Caco-2 (cell line): ENCODE results near the gene CEP72. TPM values are rescaled to one million over a fixed set of nuclear protein-coding genes. Genes with fewer than 3 reads are reported as not detected.

Experiments used
- BruUV-seq: library from RNA; stranded (reverse); fragments of 400-500 nt; replicated peaks from 2 replicates; lab custom pipeline; 2021; lab: Mats Ljungman, UMichigan
- CTCF ChIA-PET: fragments of 300-600 bp; sonication (Branson Sonifier 250); formaldehyde crosslinking; loops from one replicate; lab custom pipeline; 2022; ENCODE audit warnings: antibody characterized with exemption; lab: Charles Lee
- POLR2A ChIA-PET: fragments of 300-600 bp; sonication (Branson Sonifier 250); formaldehyde crosslinking; loops from one replicate; lab custom pipeline; 2022; ENCODE audit warnings: antibody characterized with exemption; lab: Charles Lee
- DNase-seq, 2 experiments: peaks; one replicate each; pipeline versions ENCODE4 v3.0.0 to v3.0.0-alpha.2; 2020 to 2022
- H3K27me3 ChIP-seq: replicated peaks from 2 replicates; pipeline ENCODE4 v1.6.0; 2011; ENCODE audit warnings: low read length; ENCODE audit not compliant: control insufficient read depth, insufficient read depth
- H3K36me3 ChIP-seq: 2 replicates; pipeline ENCODE4 v1.5.1; 2011; ENCODE audit warnings: low read length; ENCODE audit not compliant: control insufficient read depth, insufficient read depth
- H3K4me1 ChIP-seq: fragments of 250-450 bp; sonication (Bioruptor Pico); 2 replicates; pipeline ENCODE4 v1.5.1; 2020; ENCODE audit warnings: mild to moderate bottlenecking
- H3K4me3 ChIP-seq: 2 replicates; pipeline ENCODE4 v1.5.1; 2011; ENCODE audit warnings: low read depth, mild to moderate bottlenecking, control low read depth, low read length
- H3K9me3 ChIP-seq: fragments of 250-450 bp; sonication (Bioruptor Pico); 2 replicates; pipeline ENCODE4 v1.5.1; 2020; ENCODE audit warnings: mild to moderate bottlenecking, moderate library complexity
- H3K27ac Mint-ChIP-seq: one replicate; pipeline ENCODE4 v1.8.0; 2022; ENCODE audit warnings: mixed read lengths; ENCODE audit not compliant: unreplicated experiment
- H3K27me3 Mint-ChIP-seq: one replicate; pipeline ENCODE4 v1.8.0; 2022; ENCODE audit warnings: mixed read lengths; ENCODE audit not compliant: insufficient read depth, unreplicated experiment
- H3K36me3 Mint-ChIP-seq: one replicate; pipeline ENCODE4 v1.8.0; 2022; ENCODE audit warnings: mild to moderate bottlenecking, mixed read lengths; ENCODE audit not compliant: insufficient read depth, unreplicated experiment
- H3K4me1 Mint-ChIP-seq: one replicate; pipeline ENCODE4 v1.8.0; 2022; ENCODE audit warnings: low read depth, mixed read lengths; ENCODE audit not compliant: unreplicated experiment
- H3K4me3 Mint-ChIP-seq: one replicate; pipeline ENCODE4 v1.8.0; 2022; ENCODE audit warnings: mild to moderate bottlenecking, moderate library complexity, mixed read lengths; ENCODE audit not compliant: unreplicated experiment
- H3K9me3 Mint-ChIP-seq: one replicate; pipeline ENCODE4 v1.8.0; 2022; ENCODE audit warnings: mixed read lengths; ENCODE audit not compliant: unreplicated experiment
- intact Hi-C: fragments of 100-400 bp; cut with micrococcal nuclease; formaldehyde crosslinking; loops from one replicate; pipeline ENCODE4 v1.10.0; 2022; ENCODE audit not compliant: unreplicated experiment
- total RNA-seq: library from RNA; stranded (reverse); gene quantifications from 2 replicates; pipeline ENCODE4 v1.2.3, GENCODE V29; 2022
- TF ChIP-seq, protein P1 (sequence below), 2 experiments: fragments of 200-600 bp in 1 of 2; IDR thresholded peaks; 1 replicate in 1 of 2; 2 replicates in 1 of 2; pipeline versions ENCODE4 v1.5.1 to v1.8.0; 2011 to 2022; ENCODE audit warnings: antibody characterized with exemption in 1 of 2, control low read depth in 1 of 2, inconsistent platforms in 1 of 2, low read depth in 1 of 2, low read length in 1 of 2, mild to moderate bottlenecking in 1 of 2, moderate library complexity in 1 of 2; ENCODE audit not compliant: insufficient read depth in 1 of 2, severe bottlenecking in 1 of 2, unreplicated experiment in 1 of 2

The CEP72 gene
- total RNA-seq, 1 experiment from 2014 or later: 36.6 TPM

DNA sequence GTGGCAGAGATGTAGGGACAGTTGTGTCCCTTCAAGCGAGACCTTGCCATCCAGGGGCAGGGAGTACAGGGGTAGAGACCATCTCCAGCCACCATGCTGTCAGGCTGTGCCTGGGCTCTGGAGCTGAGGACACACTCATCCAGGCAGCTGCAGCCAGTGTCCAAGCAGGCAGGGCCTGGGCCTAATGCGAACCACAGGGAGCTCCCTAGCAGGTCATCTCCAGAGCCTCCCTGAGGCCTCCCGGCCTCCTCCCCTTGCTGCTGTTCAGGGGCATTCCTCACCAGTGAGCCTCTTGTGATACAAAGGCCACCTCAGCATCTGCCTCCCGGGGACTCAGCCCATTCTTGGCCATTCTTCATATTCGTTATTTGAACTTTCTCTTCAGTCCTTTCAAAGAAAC is 46.0 kb downstream of the CEP72 start:
- intact Hi-C loops: no loop called here
- H3K36me3 ChIP-seq: peaks cover 12% of the 10 kb centered on the region
- H3K27me3 ChIP-seq: no peaks in the 10 kb centered on the region
- TF ChIP-seq, protein P1, sequence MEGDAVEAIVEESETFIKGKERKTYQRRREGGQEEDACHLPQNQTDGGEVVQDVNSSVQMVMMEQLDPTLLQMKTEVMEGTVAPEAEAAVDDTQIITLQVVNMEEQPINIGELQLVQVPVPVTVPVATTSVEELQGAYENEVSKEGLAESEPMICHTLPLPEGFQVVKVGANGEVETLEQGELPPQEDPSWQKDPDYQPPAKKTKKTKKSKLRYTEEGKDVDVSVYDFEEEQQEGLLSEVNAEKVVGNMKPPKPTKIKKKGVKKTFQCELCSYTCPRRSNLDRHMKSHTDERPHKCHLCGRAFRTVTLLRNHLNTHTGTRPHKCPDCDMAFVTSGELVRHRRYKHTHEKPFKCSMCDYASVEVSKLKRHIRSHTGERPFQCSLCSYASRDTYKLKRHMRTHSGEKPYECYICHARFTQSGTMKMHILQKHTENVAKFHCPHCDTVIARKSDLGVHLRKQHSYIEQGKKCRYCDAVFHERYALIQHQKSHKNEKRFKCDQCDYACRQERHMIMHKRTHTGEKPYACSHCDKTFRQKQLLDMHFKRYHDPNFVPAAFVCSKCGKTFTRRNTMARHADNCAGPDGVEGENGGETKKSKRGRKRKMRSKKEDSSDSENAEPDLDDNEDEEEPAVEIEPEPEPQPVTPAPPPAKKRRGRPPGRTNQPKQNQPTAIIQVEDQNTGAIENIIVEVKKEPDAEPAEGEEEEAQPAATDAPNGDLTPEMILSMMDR (IDR thresholded peaks at IDR 0.05; ENCODE audit: insufficient read depth in 1 of 2, low read depth in 1 of 2, low read length in 1 of 2, severe bottlenecking in 1 of 2, unreplicated experiment in 1 of 2): no peak
- POLR2A ChIA-PET: interaction anchor here (0.6 kb wide), 1 partner anchor 466 kb away, joined by 3 read pairs; no protein-coding TSS in a partner anchor
- H3K27me3 Mint-ChIP-seq: no peaks in the 10 kb centered on the region
- no peaks in the 10 kb centered on the region for H3K4me1 ChIP-seq
- no peak for DNase-seq
- CTCF ChIA-PET: no interaction called here
- H3K4me3 ChIP-seq: no peak overlapping the region
- no peaks in the 10 kb centered on the region for H3K9me3 ChIP-seq
- no peaks in the 10 kb centered on the region for H3K4me1 Mint-ChIP-seq
- no peak overlapping the region for H3K27ac Mint-ChIP-seq
- BruUV-seq: no TSS peak
- no peak overlapping the region for H3K4me3 Mint-ChIP-seq
- peaks cover 6% of the 10 kb centered on the region for H3K9me3 Mint-ChIP-seq
- peaks cover 67% of the 10 kb centered on the region for H3K36me3 Mint-ChIP-seq

DNA sequence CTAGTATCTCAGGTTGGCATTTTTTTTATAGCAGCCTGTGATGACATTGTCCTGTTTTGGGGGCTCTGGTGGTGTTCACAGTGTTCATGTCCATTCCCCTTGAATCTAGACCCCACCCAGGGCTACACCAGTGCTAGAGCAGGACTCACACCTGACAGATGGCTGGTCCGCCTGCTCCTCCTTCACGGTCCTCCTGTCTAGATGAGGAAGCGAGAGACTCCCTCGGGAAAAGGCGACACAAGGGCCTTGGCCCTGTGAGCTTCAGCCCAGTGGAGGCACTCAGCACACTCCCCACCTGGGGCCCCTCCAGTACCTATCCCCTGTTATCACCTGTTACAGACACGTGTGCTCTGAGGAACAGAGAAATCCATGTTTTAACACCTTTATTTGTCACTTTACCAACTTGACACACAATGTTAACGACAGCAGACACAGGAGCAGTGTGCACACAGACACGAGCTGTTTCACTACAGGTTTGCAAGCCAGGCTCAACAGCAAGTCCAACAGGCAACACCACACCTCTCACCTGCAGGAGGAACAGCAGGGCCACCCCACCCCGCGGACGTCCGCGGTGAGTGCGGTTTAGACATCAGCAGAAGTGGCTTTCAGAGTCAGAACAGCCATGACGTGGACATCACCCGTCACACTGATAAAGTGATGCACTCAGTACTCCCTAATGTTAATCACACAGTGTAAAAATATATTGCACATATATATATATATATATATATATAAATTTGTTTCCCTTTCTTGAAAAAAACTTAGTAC is 47.5 kb downstream of the CEP72 start:
- CTCF ChIA-PET: no interaction called here
- intact Hi-C loops: no loop called here
- Mint-ChIP-seq H3K27me3 (no peaks in the 10 kb centered on the region), H3K4me3 (no peak overlapping the region), H3K4me1 (no peaks in the 10 kb centered on the region), H3K9me3 (peaks cover 6% of the 10 kb centered on the region), H3K27ac (no peak overlapping the region), H3K36me3 (peaks cover 70% of the 10 kb centered on the region)
- TF ChIP-seq, protein P1 (IDR thresholded peaks at IDR 0.05; ENCODE audit: insufficient read depth in 1 of 2, low read depth in 1 of 2, low read length in 1 of 2, severe bottlenecking in 1 of 2, unreplicated experiment in 1 of 2): no peak
- Histone ChIP-seq H3K4me3 (no peak overlapping the region), H3K36me3 (peaks cover 9% of the 10 kb centered on the region), H3K4me1 (no peaks in the 10 kb centered on the region), H3K27me3 (no peaks in the 10 kb centered on the region), H3K9me3 (no peaks in the 10 kb centered on the region)
- DNase-seq: no peak
- no TSS peak for BruUV-seq
- POLR2A ChIA-PET: no interaction called here

DNA sequence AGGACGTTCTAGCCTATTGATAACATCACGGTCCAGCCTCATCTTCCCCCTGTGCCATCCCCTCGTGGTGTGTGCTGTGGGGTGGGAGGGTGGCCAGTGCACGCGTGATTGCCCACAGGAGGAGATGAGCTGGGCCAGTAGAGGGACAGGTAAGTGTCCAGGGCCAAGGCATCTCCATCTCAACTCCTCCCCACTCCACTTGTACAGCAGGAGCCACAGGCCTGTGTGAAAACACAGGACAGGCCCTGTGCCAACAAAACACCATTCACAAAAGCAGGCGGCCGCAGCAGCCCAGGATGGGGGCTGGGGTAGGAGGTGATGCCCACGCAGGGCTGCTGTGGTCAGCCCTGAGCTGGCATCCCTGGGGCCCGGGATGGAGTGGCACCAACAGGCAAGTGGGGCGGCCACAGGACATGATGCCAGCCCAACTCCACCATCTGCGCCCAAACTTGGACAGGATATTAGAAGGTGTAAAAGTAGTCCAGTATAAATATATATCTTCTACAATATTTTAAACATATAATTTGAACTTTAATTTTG is 48.4 kb downstream of the CEP72 start:
- Histone ChIP-seq H3K9me3 (no peaks in the 10 kb centered on the region), H3K4me3 (no peak overlapping the region), H3K4me1 (no peaks in the 10 kb centered on the region), H3K27me3 (no peaks in the 10 kb centered on the region), H3K36me3 (peaks cover 9% of the 10 kb centered on the region)
- DNase-seq: no peak
- Mint-ChIP-seq H3K4me1 (no peaks in the 10 kb centered on the region), H3K27ac (peak overlapping the region; percentile 81), H3K36me3 (peaks cover 70% of the 10 kb centered on the region), H3K27me3 (no peaks in the 10 kb centered on the region), H3K4me3 (no peak overlapping the region), H3K9me3 (peaks cover 6% of the 10 kb centered on the region)
- intact Hi-C loops: no loop called here
- TF ChIP-seq, protein P1 (IDR thresholded peaks at IDR 0.05; ENCODE audit: insufficient read depth in 1 of 2, low read depth in 1 of 2, low read length in 1 of 2, severe bottlenecking in 1 of 2, unreplicated experiment in 1 of 2): no peak
- CTCF ChIA-PET: no interaction called here
- BruUV-seq: no TSS peak
- POLR2A ChIA-PET: no interaction called here
